KMS-11 (cell line): Measurements from ENCODE around the gene ZNHIT1.
A peak's percentile ranks its signal among the peaks of the same experiment; 100 is the strongest.

ENCODE experiments used
- H2AFZ ChIP-seq: fragments of 200-600 bp; sonication (generic); 2 replicates; pipeline ENCODE4 v1.6.1; 2016; ENCODE audit warnings: antibody characterized with exemption, mixed run types, low read depth
- H3K27ac ChIP-seq: fragments of 200-600 bp; sonication (generic); 2 replicates; pipeline ENCODE4 v1.6.1; 2016; ENCODE audit warnings: mild to moderate bottlenecking, mixed run types
- H3K27me3 ChIP-seq: fragments of 200-600 bp; sonication (generic); 2 replicates; pipeline ENCODE4 v1.6.1; 2017; ENCODE audit warnings: mild to moderate bottlenecking, low read depth, mixed run types, moderate library complexity; ENCODE audit not compliant: insufficient read depth
- H3K36me3 ChIP-seq: fragments of 200-600 bp; sonication (generic); 2 replicates; pipeline ENCODE4 v1.6.1; 2017; ENCODE audit warnings: mild to moderate bottlenecking, mixed run types; ENCODE audit not compliant: insufficient read depth
- H3K4me1 ChIP-seq: fragments of 200-600 bp; sonication (generic); 2 replicates; pipeline ENCODE4 v1.6.1; 2016; ENCODE audit warnings: mild to moderate bottlenecking, low read depth, mixed run types; ENCODE audit not compliant: poor library complexity, severe bottlenecking
- H3K4me2 ChIP-seq: fragments of 200-600 bp; sonication (generic); 2 replicates; pipeline ENCODE4 v1.7.0; 2016; ENCODE audit warnings: mild to moderate bottlenecking, mixed run types
- H3K4me3 ChIP-seq: fragments of 200-600 bp; sonication (generic); IDR thresholded peaks from 2 replicates; pipeline ENCODE4 v1.6.1; 2017; ENCODE audit warnings: low read depth, low read length, mixed read lengths; ENCODE audit not compliant: insufficient read depth
- H3K79me2 ChIP-seq: fragments of 200-600 bp; sonication (generic); 2 replicates; pipeline ENCODE4 v1.6.1; 2016; ENCODE audit warnings: low read depth, mixed run types; ENCODE audit not compliant: insufficient read depth
- H3K9ac ChIP-seq: fragments of 200-600 bp; sonication (generic); 2 replicates; pipeline ENCODE4 v1.6.1; 2016; ENCODE audit warnings: mild to moderate bottlenecking, mixed run types
- H4K20me1 ChIP-seq: fragments of 200-600 bp; sonication (generic); 2 replicates; pipeline ENCODE4 v1.6.1; 2016; ENCODE audit warnings: mild to moderate bottlenecking, mixed run types; ENCODE audit not compliant: insufficient read depth
- TF ChIP-seq, protein P1 (sequence below): fragments of 200-600 bp; sonication (generic); conservative IDR thresholded peaks from 2 replicates; pipeline ENCODE4 v1.6.1; 2017; ENCODE audit warnings: low read depth, mild to moderate bottlenecking, antibody characterized with exemption, low read length, moderate library complexity, mixed read lengths

ZNHIT1 gene

DNA sequence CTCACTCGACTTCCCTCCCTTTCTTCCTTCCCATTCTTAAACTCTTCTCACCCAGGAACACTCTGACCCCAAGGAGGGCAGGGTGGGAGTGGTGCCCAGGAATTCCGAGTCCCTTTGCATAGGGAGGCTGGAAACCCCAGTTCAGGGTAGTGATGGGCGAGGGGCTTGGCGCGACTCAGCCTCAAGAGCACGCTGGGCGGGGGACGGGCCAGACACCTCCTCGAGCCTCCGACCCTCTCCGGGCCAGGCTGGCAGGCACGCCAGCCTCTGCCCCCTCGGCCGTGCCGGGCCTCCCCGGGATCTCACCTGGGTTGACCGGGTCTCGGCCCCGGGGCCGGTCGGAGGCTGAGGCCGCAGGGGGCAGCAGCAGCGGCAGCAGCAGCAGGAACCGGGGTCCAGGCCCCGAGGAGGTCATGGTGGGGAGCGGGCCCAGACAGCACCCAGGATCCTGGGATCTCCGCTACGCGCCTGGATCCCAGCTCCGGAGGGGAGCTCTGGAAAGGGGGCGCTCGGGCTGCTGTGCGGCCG, 1.0 kb upstream of the ZNHIT1 start:
- peak overlapping the region; percentile 87 for H2AFZ ChIP-seq

DNA sequence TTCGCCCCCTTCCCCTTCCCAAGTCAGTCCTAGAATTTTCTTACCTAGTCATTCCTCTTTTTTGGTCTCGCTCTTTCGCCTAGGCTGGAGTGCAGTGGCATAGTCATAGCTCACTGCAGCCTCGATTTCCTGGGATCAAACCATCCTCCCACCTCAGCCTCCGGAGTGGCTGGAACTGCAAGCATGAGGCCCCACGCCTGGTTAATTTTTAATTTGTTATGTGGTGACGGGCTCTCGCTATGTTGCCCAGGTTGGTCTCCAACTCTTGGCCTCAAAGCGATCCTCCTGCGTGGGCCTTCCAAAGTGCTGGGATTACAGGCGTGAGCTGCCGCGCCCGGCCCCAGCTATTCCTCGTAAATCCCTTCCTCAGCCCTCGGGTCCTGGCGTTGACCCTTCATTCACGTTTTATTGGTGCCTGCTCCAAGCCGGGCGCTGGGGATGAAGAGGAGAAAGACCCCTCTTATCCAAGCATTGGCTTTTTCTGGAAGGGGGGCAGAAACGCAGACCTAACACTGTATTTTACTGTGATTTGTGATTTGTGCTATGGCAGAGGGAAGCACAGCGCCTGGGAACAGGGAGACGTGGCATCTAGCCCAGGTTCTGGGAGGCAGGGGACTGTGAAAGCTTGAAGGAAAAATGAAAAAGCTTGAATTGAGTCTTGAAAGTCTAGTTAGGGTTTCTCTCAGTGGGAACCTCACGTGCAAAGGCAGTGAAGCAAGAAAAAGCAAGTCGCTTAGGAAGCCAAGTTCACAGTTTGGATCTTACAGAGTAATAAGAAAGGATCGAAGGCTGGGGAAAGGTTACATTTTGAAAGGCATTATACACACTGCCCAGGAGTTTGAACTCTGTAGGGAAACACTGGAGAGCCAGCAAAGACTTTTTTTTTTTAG, 516 bp downstream of the ZNHIT1 start:
- Histone ChIP-seq H3K36me3 (no peaks in the 10 kb centered on the region), H3K4me2 (peak overlapping the region; percentile 78), H3K79me2 (peaks cover 9% of the 10 kb centered on the region; the same call in 1 of the 2 replicates), H3K4me1 (peaks cover 15% of the 10 kb centered on the region), H4K20me1 (no peaks in the 10 kb centered on the region), H2AFZ (peak overlapping the region; percentile 87), H3K9ac (peak overlapping the region; percentile 20; the same call in 1 of the 2 replicates), H3K27ac (no peak overlapping the region; the same call in 1 of the 2 replicates), H3K27me3 (no peaks in the 10 kb centered on the region), H3K4me3 (peak overlapping the region; percentile 12)
- TF ChIP-seq, protein P1, sequence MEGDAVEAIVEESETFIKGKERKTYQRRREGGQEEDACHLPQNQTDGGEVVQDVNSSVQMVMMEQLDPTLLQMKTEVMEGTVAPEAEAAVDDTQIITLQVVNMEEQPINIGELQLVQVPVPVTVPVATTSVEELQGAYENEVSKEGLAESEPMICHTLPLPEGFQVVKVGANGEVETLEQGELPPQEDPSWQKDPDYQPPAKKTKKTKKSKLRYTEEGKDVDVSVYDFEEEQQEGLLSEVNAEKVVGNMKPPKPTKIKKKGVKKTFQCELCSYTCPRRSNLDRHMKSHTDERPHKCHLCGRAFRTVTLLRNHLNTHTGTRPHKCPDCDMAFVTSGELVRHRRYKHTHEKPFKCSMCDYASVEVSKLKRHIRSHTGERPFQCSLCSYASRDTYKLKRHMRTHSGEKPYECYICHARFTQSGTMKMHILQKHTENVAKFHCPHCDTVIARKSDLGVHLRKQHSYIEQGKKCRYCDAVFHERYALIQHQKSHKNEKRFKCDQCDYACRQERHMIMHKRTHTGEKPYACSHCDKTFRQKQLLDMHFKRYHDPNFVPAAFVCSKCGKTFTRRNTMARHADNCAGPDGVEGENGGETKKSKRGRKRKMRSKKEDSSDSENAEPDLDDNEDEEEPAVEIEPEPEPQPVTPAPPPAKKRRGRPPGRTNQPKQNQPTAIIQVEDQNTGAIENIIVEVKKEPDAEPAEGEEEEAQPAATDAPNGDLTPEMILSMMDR = no peak

More for the DNA sequence above, 1.0 kb upstream of the ZNHIT1 start:
- TF ChIP-seq, protein P1 = 0 out of 2 replicates have a peak, but pooled peaks have one; percentile 17
- Histone ChIP-seq H3K9ac (peak overlapping the region; percentile 72), H3K4me3 (peak overlapping the region; percentile 62), H3K36me3 (no peaks in the 10 kb centered on the region), H3K4me2 (peak overlapping the region; percentile 79), H3K79me2 (peaks cover 9% of the 10 kb centered on the region; the same call in 1 of the 2 replicates), H3K27me3 (no peaks in the 10 kb centered on the region), H4K20me1 (no peaks in the 10 kb centered on the region), H3K27ac (peak overlapping the region; percentile 76), H3K4me1 (peaks cover 15% of the 10 kb centered on the region)

DNA sequence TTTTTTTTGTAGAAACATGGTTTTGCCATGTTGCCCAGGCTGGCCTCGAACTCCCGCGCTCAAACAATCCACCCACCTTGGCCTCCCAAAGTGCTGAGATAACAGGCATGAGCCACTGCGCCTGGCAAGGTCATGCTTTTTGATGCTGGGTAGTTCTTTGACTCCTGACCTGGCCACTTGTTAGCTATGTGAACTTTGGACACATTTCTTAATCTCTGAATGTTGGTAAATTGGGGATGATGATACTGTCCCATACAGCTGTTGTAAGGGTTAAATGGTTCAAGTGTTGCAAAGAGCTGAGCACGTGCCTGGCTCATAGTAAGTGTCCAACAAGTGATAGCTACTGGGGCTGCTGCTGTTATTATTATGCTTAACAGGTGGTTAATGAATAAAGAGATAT, 2.3 kb downstream of the ZNHIT1 start:
- Histone ChIP-seq H3K36me3 (no peaks in the 10 kb centered on the region), H3K27me3 (no peaks in the 10 kb centered on the region), H3K4me3 (no peak overlapping the region), H3K27ac (no peak overlapping the region), H3K9ac (no peak overlapping the region), H3K79me2 (peaks cover 9% of the 10 kb centered on the region; the same call in 1 of the 2 replicates), H3K4me1 (peaks cover 4% of the 10 kb centered on the region), H4K20me1 (no peaks in the 10 kb centered on the region), H2AFZ (no peak overlapping the region), H3K4me2 (no peak overlapping the region)
- TF ChIP-seq, protein P1 = no peak

DNA sequence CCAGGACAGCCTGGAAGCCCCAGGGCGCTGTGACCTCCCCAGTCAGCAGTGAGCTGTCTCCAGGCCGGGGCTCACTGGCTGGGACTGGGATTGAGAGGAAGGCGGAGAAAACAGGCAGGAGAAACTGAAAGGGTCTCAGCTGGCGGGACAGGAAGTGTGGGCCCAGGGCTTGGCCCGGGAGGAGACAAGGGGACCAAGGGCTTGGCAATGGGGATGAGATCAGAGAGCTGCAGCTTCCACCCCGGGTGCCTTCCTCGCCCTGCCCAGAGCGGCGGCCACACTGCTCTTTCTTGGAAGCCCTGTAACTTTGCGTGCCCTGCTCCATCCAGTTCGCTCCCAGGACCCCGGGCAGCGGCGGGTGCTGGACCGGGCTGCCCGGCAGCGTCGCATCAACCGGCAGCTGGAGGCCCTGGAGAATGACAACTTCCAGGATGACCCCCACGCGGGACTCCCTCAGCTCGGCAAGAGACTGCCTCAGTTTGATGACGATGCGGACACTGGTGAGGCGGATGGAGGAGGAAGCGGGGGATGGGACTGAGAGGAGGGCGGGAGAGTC, 4.4 kb downstream of the ZNHIT1 start:
- H2AFZ ChIP-seq = no peak overlapping the region
- no peaks in the 10 kb centered on the region for H3K27me3 ChIP-seq
- H3K4me3 ChIP-seq = no peak overlapping the region
- TF ChIP-seq, protein P1 = no peak
- H3K36me3 ChIP-seq = no peaks in the 10 kb centered on the region
- no peaks in the 10 kb centered on the region for H3K4me1 ChIP-seq
- H4K20me1 ChIP-seq = no peaks in the 10 kb centered on the region
- no peak overlapping the region for H3K9ac ChIP-seq
- no peak overlapping the region for H3K27ac ChIP-seq
- no peak overlapping the region for H3K4me2 ChIP-seq
- H3K79me2 ChIP-seq = peaks cover 9% of the 10 kb centered on the region; the same call in 1 of the 2 replicates
